HepG2 (cell line): ENCODE data around the gene OR2B2. TPM values are rescaled to one million over a fixed set of nuclear protein-coding genes. Genes with fewer than 3 reads are reported as not detected.

ENCODE experiments used
- HMG20B ChIP-seq: conservative IDR thresholded peaks from 2 replicates; pipeline ENCODE4 v1.6.1; 2016; ENCODE audit warnings: missing genetic modification reagents, missing compliant biosample characterization
- HNF1A ChIP-seq, 2 experiments: sonication (generic) in 1 of 2; formaldehyde crosslinking in 1 of 2; IDR thresholded peaks; 2 replicates each; pipeline versions ENCODE4 v1.4.0 to v1.6.1; 2016 to 2020; ENCODE audit warnings: borderline replicate concordance in 1 of 2, low read depth in 1 of 2, mild to moderate bottlenecking in 1 of 2, missing genetic modification reagents in 1 of 2
- KLF11 ChIP-seq: IDR thresholded peaks from 2 replicates; pipeline ENCODE4 v1.6.1; 2016; ENCODE audit warnings: missing compliant biosample characterization
- MAZ ChIP-seq, 2 experiments: sonication (generic) in 1 of 2; formaldehyde crosslinking in 1 of 2; IDR thresholded peaks; 2 replicates each; pipeline versions ENCODE4 v1.5.0 to v1.6.1; 2012 to 2020; ENCODE audit warnings: low read depth in 2 of 2, mild to moderate bottlenecking in 2 of 2, borderline replicate concordance in 1 of 2, improper control_type of control experiment in 1 of 2, low read length in 1 of 2, missing genetic modification reagents in 1 of 2, moderate library complexity in 1 of 2
- NAIF1 ChIP-seq: sonication (generic); formaldehyde crosslinking; IDR thresholded peaks from 2 replicates; pipeline ENCODE4 v1.5.0; 2020; ENCODE audit warnings: mild to moderate bottlenecking, missing genetic modification reagents, borderline replicate concordance
- RNF219 ChIP-seq: sonication (generic); formaldehyde crosslinking; IDR thresholded peaks from 2 replicates; pipeline ENCODE4 v1.5.0; 2020; ENCODE audit warnings: mild to moderate bottlenecking, missing genetic modification reagents
- SPEN ChIP-seq: sonication (generic); formaldehyde crosslinking; IDR thresholded peaks from 2 replicates; pipeline ENCODE4 v1.5.1; 2020; ENCODE audit warnings: low read depth, mild to moderate bottlenecking, missing genetic modification reagents
- ZBTB39 ChIP-seq: sonication (generic); formaldehyde crosslinking; IDR thresholded peaks from 2 replicates; pipeline ENCODE4 v1.5.0; 2020; ENCODE audit warnings: missing genetic modification reagents
- ZFX ChIP-seq: sonication (generic); formaldehyde crosslinking; IDR thresholded peaks from 2 replicates; pipeline ENCODE4 v1.4.0; 2020; ENCODE audit warnings: mild to moderate bottlenecking, low read depth, missing genetic modification reagents, moderate library complexity
- ZNF121 ChIP-seq: sonication (generic); formaldehyde crosslinking; IDR thresholded peaks from 2 replicates; pipeline ENCODE4 v1.5.0; 2020; ENCODE audit warnings: mild to moderate bottlenecking, missing genetic modification reagents
- ZNF136 ChIP-seq: sonication (generic); formaldehyde crosslinking; IDR thresholded peaks from 2 replicates; pipeline ENCODE4 v1.8.1; 2022; ENCODE audit warnings: low read depth, mild to moderate bottlenecking, moderate library complexity, missing genetic modification reagents
- ZNF274 ChIP-seq: sonication (generic); formaldehyde crosslinking; IDR thresholded peaks from 2 replicates; pipeline ENCODE4 v1.5.1; 2020; ENCODE audit warnings: mild to moderate bottlenecking, missing genetic modification reagents
- ZNF335 ChIP-seq: sonication (generic); formaldehyde crosslinking; IDR thresholded peaks from 2 replicates; pipeline ENCODE4 v1.4.0; 2020; ENCODE audit warnings: missing genetic modification reagents
- ZNF652 ChIP-seq: IDR thresholded peaks from 2 replicates; pipeline ENCODE4 v1.6.1; 2016; ENCODE audit warnings: low read depth, borderline replicate concordance
- ZNF710 ChIP-seq: sonication (generic); formaldehyde crosslinking; IDR thresholded peaks from 2 replicates; pipeline ENCODE4 v1.5.0; 2020; ENCODE audit warnings: mild to moderate bottlenecking, missing genetic modification reagents, borderline replicate concordance
- ZSCAN30 ChIP-seq: sonication (generic); formaldehyde crosslinking; IDR thresholded peaks from 2 replicates; pipeline ENCODE4 v1.5.0; 2020; ENCODE audit warnings: mild to moderate bottlenecking, missing genetic modification reagents
- polyA plus RNA-seq, 8 experiments: library from polyadenylated mRNA; depleted of rRNA in 3 of 8; stranded (reverse) in 7 of 8; unstranded in 1 of 8; fragments of >200 nt; fragmentation: Illumina TruSeq in 4 of 8; extraction: Trizol in 4 of 8; gene quantifications; 2 replicates each; pipeline versions ENCODE4 v1.2.1 to v1.2.3, GENCODE V29; 2011 to 2016; ENCODE audit warnings: low read depth in 4 of 8, missing spikeins in 1 of 8, mixed read lengths in 1 of 8; ENCODE audit not compliant: insufficient read depth in 1 of 8
- total RNA-seq, 5 experiments: library from RNA; depleted of rRNA; stranded (reverse); fragments of >200 nt; fragmentation: Illumina TruSeq; extraction: Trizol; gene quantifications; 2 replicates each; pipeline ENCODE4 v1.2.3, GENCODE V29; 2016; ENCODE audit warnings: low read depth in 1 of 5

Gene OR2B2
- total and polyA plus RNA-seq, 2 of the 13 experiments (the other 11 are each of a cell fraction or from before 2014, with no cell fraction given) = not detected

GRCh38 chr6:27893059-27893835 is 18.9 kb downstream of the OR2B2 start (continued):
- TF ChIP-seq RNF219 (CRISPR knock-in tag) (no peak; the same call in 1 of the 2 replicates), ZBTB39 (no peak), MAZ (IDR thresholded peaks at IDR 0.05; ENCODE audit: borderline replicate concordance, low read depth, low read length) (no peak), MAZ (CRISPR knock-in tag; IDR thresholded peaks at IDR 0.05; ENCODE audit: low read depth) (peak; percentile 82; the same call in 1 of the 2 replicates), SPEN (peak; percentile 79), NAIF1 (CRISPR knock-in tag) (peak; percentile 95), ZNF274 (CRISPR knock-in tag) (peak; percentile 75; the same call in 1 of the 2 replicates), ZFX (peak; percentile 97), ZSCAN30 (peak; percentile 63; the same call in 1 of the 2 replicates), HNF1A (IDR thresholded peaks at IDR 0.05; ENCODE audit: low read depth) (0 out of 2 replicates have a peak, but pooled peaks have one; percentile 22), HNF1A (CRISPR knock-in tag; IDR thresholded peaks at IDR 0.05; ENCODE audit: borderline replicate concordance) (peak; percentile 72; the same call in 1 of the 2 replicates), ZNF710 (CRISPR knock-in tag) (peak; percentile 92), HMG20B (CRISPR knock-in tag) (no peak; the same call in 1 of the 2 replicates), ZNF121 (CRISPR knock-in tag) (peak; percentile 73), ZNF652 (CRISPR knock-in tag) (peak; percentile 44), ZNF136 (CRISPR knock-in tag) (0 out of 2 replicates have a peak, but pooled peaks have one; percentile 29), ZNF335 (peak; percentile 42; the same call in 1 of the 2 replicates), KLF11 (CRISPR knock-in tag) (peak; percentile 95)
